ENCODE results near the gene WBP1L. TPM values are rescaled to one million over a fixed set of nuclear protein-coding genes. Genes with fewer than 3 reads are reported as not detected.

Gene WBP1L
- total and polyA plus RNA-seq, 12 donors = 14.3 to 33.3 (median 20.7) TPM

- H3K36me3 ChIP-seq = peaks cover 0 to 2% (median 0%) of the 10 kb centered on the region in 9 donors
- no peak for ATAC-seq
- 93 to 94% methylated on average over 12 of the region's 12 CpGs for WGBS, 2 donors
- TF ChIP-seq CTCF (IDR thresholded peaks at IDR 0.05) = no peak
- no peak for DNase-seq
- H3K9me3 ChIP-seq = no peaks in the 10 kb centered on the region
- no peak overlapping the region for H3K27ac ChIP-seq
- no peaks in the 10 kb centered on the region for H3K27me3 ChIP-seq
- intact Hi-C loops (cut with DNase I) = loop anchor here in 2 of 10 donors (5.0 to 10.0 kb wide), 2 partner anchors 87 to 90 kb away; no protein-coding TSS in a partner anchor
- no peak overlapping the region for H3K4me3 ChIP-seq
- H3K4me1 ChIP-seq = peaks cover 0 to 28% (median 5%) of the 10 kb centered on the region in 9 donors
Measured at GRCh38 chr10:102822222-102822621, 78.5 kb downstream of the WBP1L start.

GRCh38 chr10:102824664-102825063, 80.9 kb downstream of the WBP1L start:
- Histone ChIP-seq H3K36me3 (peaks cover 0 to 2% (median 0%) of the 10 kb centered on the region in 9 donors), H3K4me1 (peaks cover 0 to 3% (median 0%) of the 10 kb centered on the region in 9 donors), H3K9me3 (no peaks in the 10 kb centered on the region), H3K27ac (no peak overlapping the region), H3K27me3 (no peaks in the 10 kb centered on the region), H3K4me3 (no peak overlapping the region)
- DNase-seq (no peak), ATAC-seq (no peak)
- intact Hi-C loops (cut with DNase I) = loop anchor here in 2 of 10 donors (5.0 to 10.0 kb wide), 2 partner anchors 90 to 92 kb away; no protein-coding TSS in a partner anchor
- WGBS, 2 donors = 92 to 94% methylated on average over 4 of the region's 4 CpGs
- TF ChIP-seq CTCF (IDR thresholded peaks at IDR 0.05) = no peak

GRCh38 chr10:102826148-102826796, 82.5 kb downstream of the WBP1L start:
- no peak for DNase-seq

GRCh38 chr10:102827597-102827975, 83.8 kb downstream of the WBP1L start:
- no peak overlapping the region for H3K27ac ChIP-seq
- intact Hi-C loops (cut with DNase I) = loop anchor here in 1 of 10 donors (10.0 kb wide), 1 partner anchor 93 kb away; no protein-coding TSS in a partner anchor
- H3K4me3 ChIP-seq = no peak overlapping the region

More at GRCh38 chr10:102826148-102826796, 82.5 kb downstream of the WBP1L start:
- intact Hi-C loops (cut with DNase I) = loop anchor here in 1 of 10 donors (10.0 kb wide), 1 partner anchor 91 kb away; no protein-coding TSS in a partner anchor
- no peaks in the 10 kb centered on the region for H3K4me1 ChIP-seq
- ATAC-seq = no peak
- peaks cover 0 to under 1% (median 0%) of the 10 kb centered on the region in 9 donors for H3K36me3 ChIP-seq
- H3K27ac ChIP-seq = no peak overlapping the region
- no peaks in the 10 kb centered on the region for H3K9me3 ChIP-seq
- no peak for TF ChIP-seq CTCF (IDR thresholded peaks at IDR 0.05)
- 90 to 94% methylated on average over 9 of the region's 9 CpGs for WGBS, 2 donors
- no peak overlapping the region for H3K4me3 ChIP-seq
- no peaks in the 10 kb centered on the region for H3K27me3 ChIP-seq

More at GRCh38 chr10:102827597-102827975, 83.8 kb downstream of the WBP1L start:
- TF ChIP-seq CTCF (IDR thresholded peaks at IDR 0.05) = no peak
- Histone ChIP-seq H3K9me3 (no peaks in the 10 kb centered on the region), H3K27me3 (no peaks in the 10 kb centered on the region), H3K36me3 (no peaks in the 10 kb centered on the region), H3K4me1 (no peaks in the 10 kb centered on the region)
- WGBS, 2 donors = 84 to 87% methylated on average over 5 of the region's 5 CpGs
- ATAC-seq (no peak), DNase-seq (no peak)

Data from heart right ventricle (tissue), 16 donors.